GM18511 (cell line): ENCODE measurements around the gene FZD10.

Source experiments
- ATAC-seq: cut with Tn5 transposase; IDR thresholded peaks from one replicate; pipeline ENCODE4 v1.9.1; 2021; ENCODE audit warnings: mild to moderate bottlenecking, moderate library complexity; ENCODE audit not compliant: unreplicated experiment

Gene FZD10

GRCh38 chr12:130202201-130202600 is 39.9 kb downstream of the FZD10 start:
- ATAC-seq: no peak

GRCh38 chr12:130203151-130203550 is 40.9 kb downstream of the FZD10 start:
- ATAC-seq: no peak

GRCh38 chr12:130204541-130204953 is 42.3 kb downstream of the FZD10 start:
- ATAC-seq: no peak

- ATAC-seq: no peak
Measured at GRCh38 chr12:130205495-130205894, 43.2 kb downstream of the FZD10 start.

- no peak for ATAC-seq
Measured at GRCh38 chr12:130212384-130212989, 50.2 kb downstream of the FZD10 start.

- no peak for ATAC-seq
Measured at GRCh38 chr12:130213249-130213648, 51.0 kb downstream of the FZD10 start.

- no peak for ATAC-seq
Measured at GRCh38 chr12:130214686-130215395, 52.6 kb downstream of the FZD10 start.
